ENCODE results near the gene PLCB4. TPM values are rescaled to one million over a fixed set of nuclear protein-coding genes. Genes with fewer than 3 reads are reported as not detected.

Gene PLCB4
- total RNA-seq, 1 experiment from 2014 or later: 12.6 TPM

DNA sequence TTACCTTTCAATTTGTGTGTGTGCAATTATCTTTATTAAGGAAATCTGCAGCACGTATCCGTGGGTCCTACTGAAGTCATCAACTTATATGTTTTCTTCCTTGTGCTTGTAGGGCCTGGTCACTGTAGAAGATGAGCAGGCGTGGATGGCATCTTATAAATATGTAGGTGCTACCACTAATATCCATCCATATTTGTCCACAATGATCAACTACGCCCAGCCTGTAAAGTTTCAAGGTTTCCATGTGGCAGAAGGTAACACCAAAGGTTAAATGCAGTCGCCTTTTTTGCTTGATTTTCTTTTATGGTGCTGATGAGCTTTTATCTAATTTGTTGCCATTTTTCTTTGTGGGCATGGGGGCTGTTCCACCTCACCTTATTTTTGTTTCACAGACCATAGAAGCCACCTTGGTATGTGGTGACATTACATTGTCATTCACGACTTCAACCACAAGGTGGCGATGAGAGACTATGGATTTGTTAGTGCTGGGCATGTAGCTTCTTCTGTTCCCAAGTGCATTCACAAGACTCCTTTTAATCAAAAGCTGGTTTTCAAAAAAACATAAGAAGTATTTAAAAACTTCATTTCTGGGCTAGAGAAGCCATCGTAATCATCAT is 339.0 kb downstream of the PLCB4 start:
- ATAC-seq (peak; percentile 91), DNase-seq (ENCODE audit: low spot score) (peak; percentile 73)
- Mint-ChIP-seq H3K4me1 (no peaks in the 10 kb centered on the region), H3K9me3 (no peaks in the 10 kb centered on the region), H3K27ac (no peak overlapping the region), H3K36me3 (peaks cover 9% of the 10 kb centered on the region; the same call in 1 of the 2 replicates), H3K27me3 (ENCODE audit: low read depth) (no peaks in the 10 kb centered on the region), H3K4me3 (no peak overlapping the region)
- ChIA-PET CTCF (interaction anchor here (0.6 to 5.1 kb wide), 36 partner anchors 8 to 648 kb away, joined by 3 to 102 read pairs (median 4); partner anchors contain the start of genes ANKEF1 and PAK5), POLR2A (interaction anchor here (1.0 kb wide), 1 partner anchor 202 kb away, joined by 4 read pairs; no protein-coding TSS in a partner anchor)
- TF ChIP-seq STAT6 (CRISPR knock-in tag; conservative IDR thresholded peaks at IDR 0.05; ENCODE audit: low read depth) (no peak), ZNF263 (CRISPR knock-in tag; IDR thresholded peaks at IDR 0.05; ENCODE audit: low read depth) (no peak)
- TF ChIP-seq, protein P1, sequence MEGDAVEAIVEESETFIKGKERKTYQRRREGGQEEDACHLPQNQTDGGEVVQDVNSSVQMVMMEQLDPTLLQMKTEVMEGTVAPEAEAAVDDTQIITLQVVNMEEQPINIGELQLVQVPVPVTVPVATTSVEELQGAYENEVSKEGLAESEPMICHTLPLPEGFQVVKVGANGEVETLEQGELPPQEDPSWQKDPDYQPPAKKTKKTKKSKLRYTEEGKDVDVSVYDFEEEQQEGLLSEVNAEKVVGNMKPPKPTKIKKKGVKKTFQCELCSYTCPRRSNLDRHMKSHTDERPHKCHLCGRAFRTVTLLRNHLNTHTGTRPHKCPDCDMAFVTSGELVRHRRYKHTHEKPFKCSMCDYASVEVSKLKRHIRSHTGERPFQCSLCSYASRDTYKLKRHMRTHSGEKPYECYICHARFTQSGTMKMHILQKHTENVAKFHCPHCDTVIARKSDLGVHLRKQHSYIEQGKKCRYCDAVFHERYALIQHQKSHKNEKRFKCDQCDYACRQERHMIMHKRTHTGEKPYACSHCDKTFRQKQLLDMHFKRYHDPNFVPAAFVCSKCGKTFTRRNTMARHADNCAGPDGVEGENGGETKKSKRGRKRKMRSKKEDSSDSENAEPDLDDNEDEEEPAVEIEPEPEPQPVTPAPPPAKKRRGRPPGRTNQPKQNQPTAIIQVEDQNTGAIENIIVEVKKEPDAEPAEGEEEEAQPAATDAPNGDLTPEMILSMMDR (IDR thresholded peaks at IDR 0.05): peak; percentile 76

GRCh38 chr20:9408422-9409300 is 339.8 kb downstream of the PLCB4 start:
- H3K27me3 Mint-ChIP-seq (ENCODE audit: low read depth): no peaks in the 10 kb centered on the region
- DNase-seq (ENCODE audit: low spot score) (no peak), ATAC-seq (no peak)
- no peaks in the 10 kb centered on the region for H3K9me3 Mint-ChIP-seq
- H3K27ac Mint-ChIP-seq: no peak overlapping the region
- peaks cover 9% of the 10 kb centered on the region; the same call in 1 of the 2 replicates for H3K36me3 Mint-ChIP-seq
- no peak overlapping the region for H3K4me3 Mint-ChIP-seq
- ChIA-PET CTCF (interaction anchor here (0.6 to 5.1 kb wide), 36 partner anchors 8 to 649 kb away, joined by 3 to 102 read pairs (median 4); partner anchors contain the start of genes ANKEF1 and PAK5), POLR2A (interaction anchor here (1.0 kb wide), 1 partner anchor 201 kb away, joined by 4 read pairs; no protein-coding TSS in a partner anchor)
- no peaks in the 10 kb centered on the region for H3K4me1 Mint-ChIP-seq
- TF ChIP-seq STAT6 (CRISPR knock-in tag; conservative IDR thresholded peaks at IDR 0.05; ENCODE audit: low read depth) (no peak), ZNF232 (CRISPR knock-in tag; IDR thresholded peaks at IDR 0.05) (no peak), ZNF416 (CRISPR knock-in tag; IDR thresholded peaks at IDR 0.05) (no peak), SMAD4 (CRISPR knock-in tag; IDR thresholded peaks at IDR 0.05) (no peak), AFF4 (CRISPR knock-in tag; IDR thresholded peaks at IDR 0.05; ENCODE audit: borderline replicate concordance) (no peak), CREM (CRISPR knock-in tag; IDR thresholded peaks at IDR 0.05) (no peak), HMGA2 (CRISPR knock-in tag; IDR thresholded peaks at IDR 0.05) (no peak), OVOL2 (CRISPR knock-in tag; IDR thresholded peaks at IDR 0.05; ENCODE audit: borderline replicate concordance) (no peak), ZNF423 (CRISPR knock-in tag; IDR thresholded peaks at IDR 0.05) (no peak), MYBL2 (CRISPR knock-in tag; IDR thresholded peaks at IDR 0.05) (no peak), FOXP1 (CRISPR knock-in tag; IDR thresholded peaks at IDR 0.05; ENCODE audit: borderline replicate concordance) (no peak), CBFB (CRISPR knock-in tag; IDR thresholded peaks at IDR 0.05; ENCODE audit: low read depth) (no peak), TCF7 (CRISPR knock-in tag; IDR thresholded peaks at IDR 0.05; ENCODE audit: low read depth) (no peak), ZNF263 (CRISPR knock-in tag; IDR thresholded peaks at IDR 0.05; ENCODE audit: low read depth) (no peak)
- TF ChIP-seq, protein P2, sequence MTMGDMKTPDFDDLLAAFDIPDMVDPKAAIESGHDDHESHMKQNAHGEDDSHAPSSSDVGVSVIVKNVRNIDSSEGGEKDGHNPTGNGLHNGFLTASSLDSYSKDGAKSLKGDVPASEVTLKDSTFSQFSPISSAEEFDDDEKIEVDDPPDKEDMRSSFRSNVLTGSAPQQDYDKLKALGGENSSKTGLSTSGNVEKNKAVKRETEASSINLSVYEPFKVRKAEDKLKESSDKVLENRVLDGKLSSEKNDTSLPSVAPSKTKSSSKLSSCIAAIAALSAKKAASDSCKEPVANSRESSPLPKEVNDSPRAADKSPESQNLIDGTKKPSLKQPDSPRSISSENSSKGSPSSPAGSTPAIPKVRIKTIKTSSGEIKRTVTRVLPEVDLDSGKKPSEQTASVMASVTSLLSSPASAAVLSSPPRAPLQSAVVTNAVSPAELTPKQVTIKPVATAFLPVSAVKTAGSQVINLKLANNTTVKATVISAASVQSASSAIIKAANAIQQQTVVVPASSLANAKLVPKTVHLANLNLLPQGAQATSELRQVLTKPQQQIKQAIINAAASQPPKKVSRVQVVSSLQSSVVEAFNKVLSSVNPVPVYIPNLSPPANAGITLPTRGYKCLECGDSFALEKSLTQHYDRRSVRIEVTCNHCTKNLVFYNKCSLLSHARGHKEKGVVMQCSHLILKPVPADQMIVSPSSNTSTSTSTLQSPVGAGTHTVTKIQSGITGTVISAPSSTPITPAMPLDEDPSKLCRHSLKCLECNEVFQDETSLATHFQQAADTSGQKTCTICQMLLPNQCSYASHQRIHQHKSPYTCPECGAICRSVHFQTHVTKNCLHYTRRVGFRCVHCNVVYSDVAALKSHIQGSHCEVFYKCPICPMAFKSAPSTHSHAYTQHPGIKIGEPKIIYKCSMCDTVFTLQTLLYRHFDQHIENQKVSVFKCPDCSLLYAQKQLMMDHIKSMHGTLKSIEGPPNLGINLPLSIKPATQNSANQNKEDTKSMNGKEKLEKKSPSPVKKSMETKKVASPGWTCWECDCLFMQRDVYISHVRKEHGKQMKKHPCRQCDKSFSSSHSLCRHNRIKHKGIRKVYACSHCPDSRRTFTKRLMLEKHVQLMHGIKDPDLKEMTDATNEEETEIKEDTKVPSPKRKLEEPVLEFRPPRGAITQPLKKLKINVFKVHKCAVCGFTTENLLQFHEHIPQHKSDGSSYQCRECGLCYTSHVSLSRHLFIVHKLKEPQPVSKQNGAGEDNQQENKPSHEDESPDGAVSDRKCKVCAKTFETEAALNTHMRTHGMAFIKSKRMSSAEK (CRISPR knock-in tag; IDR thresholded peaks at IDR 0.05; ENCODE audit: borderline replicate concordance): no peak

Measured in WTC11 (cell line).